Fibroblast of skin of right biceps (primary cell): ENCODE results near the gene PPP2R1B.
A peak's percentile ranks its signal among the peaks of the same experiment; 100 is the strongest.
"Not testable (repeated sequence)": the region's sequence is repeated elsewhere in the genome, so short reads cannot be mapped to it uniquely, and the experiment has no call there.

Experiments
- DNase-seq: peaks from one replicate; pipeline ENCODE4 v3.0.0-alpha.2; 2013

The PPP2R1B gene

DNA sequence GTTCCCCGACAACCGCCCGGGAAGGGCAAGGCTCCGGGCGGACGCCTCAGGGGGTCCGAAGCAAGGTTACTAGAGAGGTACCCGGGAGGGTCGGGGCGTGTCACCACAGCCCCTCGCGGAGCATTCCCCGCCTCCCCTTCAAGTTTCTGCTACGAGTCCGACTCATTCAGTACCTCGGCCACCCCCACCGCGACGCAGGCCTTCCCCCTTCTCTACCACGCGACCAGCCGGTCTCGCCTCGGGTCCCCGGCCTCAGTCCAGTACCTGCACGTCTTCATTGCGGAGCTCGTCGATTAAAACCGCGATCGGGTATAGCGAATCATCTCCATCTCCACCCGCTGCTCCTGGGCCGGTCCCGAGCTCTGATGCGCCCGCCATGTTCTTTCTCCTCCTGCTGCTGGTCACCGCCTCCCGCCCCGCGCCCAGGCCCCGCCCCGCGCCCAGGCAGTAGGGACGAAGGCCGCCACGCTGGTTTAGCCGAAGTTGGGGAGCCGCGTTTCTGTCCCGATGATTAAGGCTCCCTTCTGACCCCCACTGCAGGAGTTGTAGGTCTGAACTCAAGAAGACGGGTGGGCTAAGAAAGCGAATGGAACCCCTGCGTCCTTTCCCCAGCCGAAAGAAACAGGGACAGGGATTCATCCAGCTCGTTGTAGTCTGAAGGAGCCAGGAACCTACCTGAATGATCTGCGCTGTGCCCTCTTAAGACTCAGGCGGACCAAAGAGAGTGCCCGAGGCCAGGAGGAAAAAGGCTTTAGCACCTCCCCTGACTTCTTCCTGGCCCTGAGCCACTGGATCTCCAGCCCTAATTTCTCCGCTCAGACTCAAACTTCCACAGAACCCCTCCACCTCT is at the start of gene PPP2R1B:
Gene PPP2R1B (minus strand): TSS at position 406 of the 850 bp plus-strand sequence. CDS start 28 bp downstream, at position 378.
- peak; percentile 66 for DNase-seq

DNA sequence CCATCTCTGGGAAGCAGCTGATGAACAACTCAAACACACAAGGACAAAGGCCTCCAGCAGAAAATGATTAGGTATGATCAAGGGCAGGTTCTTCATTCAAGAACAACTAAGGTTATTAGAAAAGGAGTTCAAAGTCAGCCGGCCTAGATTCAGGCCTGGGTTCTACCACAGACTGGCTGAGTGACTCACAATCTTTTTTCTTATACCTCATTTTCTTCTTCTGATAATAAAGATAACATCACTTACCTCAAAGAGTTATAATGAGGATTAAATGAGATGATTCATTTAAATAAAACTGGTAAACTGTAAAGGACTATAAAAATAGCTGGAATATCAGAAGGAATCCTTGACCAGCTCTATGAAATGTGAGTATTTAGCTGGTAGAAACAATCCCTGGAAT is 49.3 kb upstream of the PPP2R1B start:
- peak; percentile 35 for DNase-seq

DNA sequence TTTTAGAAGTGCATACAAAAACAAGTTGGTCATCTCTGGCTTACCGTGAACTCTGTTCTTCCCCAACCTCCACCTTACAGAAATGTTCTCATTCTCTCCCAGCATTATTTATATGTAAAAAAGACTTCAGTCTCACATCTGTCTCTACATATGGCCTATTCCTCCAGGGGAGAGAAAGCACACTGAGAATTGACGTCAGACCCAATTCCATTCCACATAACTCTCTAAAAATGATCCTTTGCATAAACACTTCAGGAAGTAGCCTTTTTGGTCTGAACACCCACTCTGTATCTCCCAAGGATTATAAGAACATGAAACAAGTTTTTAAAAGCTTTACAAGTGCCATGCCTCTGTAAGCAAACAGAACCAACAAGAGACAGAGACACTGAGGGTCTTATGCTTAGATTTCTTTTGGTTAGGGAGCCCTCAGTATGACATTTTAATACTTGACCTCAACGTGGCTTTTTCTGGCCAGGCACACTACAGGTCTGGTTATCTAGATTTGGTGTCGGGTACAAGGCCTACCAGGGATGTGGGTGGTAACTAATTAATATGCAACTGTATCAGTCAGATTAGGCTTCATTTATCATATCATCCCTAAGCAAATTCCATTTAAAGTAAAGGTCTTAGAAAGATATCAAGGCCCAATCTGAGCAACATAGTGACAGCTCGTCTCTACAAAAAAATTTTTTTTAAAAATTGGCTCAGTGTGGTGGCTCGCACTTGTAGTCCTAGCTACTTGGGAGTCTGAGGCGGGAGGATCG is 48.5 kb upstream of the PPP2R1B start:
- DNase-seq, result peak; percentile 74

DNA sequence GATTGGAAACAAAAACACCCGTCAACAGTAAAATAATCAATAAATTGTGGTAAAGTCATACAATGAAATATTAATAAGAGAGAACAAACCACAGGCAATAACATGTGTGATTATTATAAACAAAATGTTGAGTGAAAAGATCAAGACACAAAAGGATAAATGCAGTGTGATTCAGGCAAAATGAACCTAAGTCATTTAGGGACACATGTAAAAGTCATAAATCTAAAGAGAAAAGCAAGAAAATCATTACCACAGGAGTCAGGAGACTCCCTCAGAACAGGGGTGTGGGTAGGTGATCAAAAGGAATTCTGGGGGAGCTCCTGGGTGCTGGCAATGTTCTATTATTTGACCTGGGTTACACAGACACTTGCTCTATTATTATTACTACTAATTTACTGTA is 47.9 kb upstream of the PPP2R1B start:
- DNase-seq, result peak; percentile 4

DNA sequence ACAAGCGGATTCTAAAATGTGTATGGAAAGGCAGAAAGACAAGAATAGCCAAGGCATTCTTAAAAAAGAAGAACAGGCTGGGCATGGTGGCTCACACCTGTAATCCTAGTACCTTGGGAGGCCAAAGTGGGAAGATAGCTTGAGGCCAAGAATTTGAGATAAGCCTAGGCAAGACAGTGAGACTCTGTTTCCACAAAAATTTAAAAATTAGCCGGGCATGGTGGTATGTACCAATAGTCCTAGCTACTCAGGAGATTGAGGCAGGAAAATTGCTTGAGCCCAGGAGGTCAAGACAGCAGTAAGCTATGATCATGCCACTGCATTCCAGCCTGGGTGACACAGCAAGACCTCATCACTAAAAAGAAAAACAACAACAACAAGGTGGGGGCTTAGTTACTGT is 46.0 kb upstream of the PPP2R1B start:
- DNase-seq, result no peak

DNA sequence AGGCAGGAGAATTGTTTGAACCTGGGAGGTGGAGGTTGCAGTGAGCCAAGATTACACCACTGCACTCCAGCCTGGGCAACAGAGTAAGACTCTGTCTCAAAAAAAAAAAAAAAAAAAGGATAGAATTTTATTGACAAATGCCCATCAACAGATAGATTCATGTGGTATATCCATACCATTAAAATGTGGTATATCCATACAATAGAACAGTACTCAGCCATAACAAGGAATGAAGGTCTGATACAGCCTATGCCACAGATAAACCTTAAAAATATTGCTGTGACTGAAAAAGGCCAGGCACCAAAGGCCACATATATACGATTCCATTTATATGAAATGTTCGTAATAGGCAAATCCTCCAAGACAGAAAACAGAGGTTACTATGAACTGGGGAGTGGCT is 45.3 kb upstream of the PPP2R1B start:
- DNase-seq, result no peak

DNA sequence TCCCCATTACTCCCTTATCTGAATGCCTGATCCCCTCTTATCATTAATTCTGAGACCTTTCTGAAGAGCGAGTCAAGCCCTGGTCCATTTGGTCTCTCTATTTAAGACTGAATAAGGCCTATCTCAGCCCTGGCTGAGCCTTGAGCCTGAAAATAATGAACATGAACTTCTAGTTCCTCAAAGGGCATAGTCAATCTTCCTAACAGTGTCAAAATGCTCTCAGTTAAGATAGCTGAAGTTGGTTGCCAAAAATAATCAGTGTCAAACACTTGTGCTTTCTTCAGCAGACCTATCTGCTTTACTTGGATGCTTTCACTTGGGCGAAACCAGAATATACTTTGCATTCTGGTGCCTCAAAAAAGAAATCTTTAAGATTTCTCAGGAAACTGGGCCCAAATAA is 42.6 kb upstream of the PPP2R1B start:
- DNase-seq, result no peak

DNA sequence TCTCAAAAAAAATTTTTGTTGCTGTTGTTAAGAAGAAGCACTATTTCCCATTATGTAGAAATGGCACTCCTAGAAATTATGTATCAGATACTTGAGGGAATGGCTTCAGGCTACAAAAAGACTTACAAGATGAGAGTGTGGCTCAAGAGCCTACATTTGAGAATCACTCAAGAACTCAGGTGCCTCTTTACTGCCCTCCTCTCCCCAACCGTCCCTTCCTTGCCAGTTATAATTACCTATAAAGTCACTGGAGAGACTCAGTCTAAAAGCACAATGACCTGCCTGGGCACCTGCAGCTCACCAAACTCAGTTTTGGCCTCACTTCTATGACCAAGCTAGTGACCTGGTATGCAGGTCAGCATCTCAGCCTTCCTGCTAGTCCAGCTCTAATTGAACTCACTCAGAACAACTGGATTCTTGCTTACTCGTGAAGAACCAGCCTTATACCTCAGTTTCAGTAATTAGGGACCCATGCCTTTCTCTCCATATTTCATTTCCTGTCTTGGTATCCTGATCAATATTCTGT is 41.9 kb upstream of the PPP2R1B start:
- DNase-seq, result no peak

DNA sequence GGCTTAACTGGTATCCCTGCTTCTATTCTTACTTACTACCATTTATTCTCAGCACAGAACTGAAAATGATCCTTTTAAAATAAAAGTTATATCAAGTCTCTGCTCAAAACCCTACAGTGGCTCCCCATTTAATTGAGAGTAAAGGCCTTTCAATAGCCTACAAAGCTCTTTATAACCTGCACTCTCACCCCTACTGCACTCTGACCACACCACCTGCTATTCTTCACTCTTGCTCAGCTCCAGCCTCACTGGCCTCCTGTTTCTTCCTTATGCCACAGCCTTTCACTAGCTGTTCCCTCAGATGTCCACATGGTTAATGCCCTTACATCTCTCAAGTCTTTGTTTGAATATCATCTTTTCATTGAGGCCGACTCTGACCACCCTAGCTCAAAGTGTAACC is 40.9 kb upstream of the PPP2R1B start:
- DNase-seq, result no peak

DNA sequence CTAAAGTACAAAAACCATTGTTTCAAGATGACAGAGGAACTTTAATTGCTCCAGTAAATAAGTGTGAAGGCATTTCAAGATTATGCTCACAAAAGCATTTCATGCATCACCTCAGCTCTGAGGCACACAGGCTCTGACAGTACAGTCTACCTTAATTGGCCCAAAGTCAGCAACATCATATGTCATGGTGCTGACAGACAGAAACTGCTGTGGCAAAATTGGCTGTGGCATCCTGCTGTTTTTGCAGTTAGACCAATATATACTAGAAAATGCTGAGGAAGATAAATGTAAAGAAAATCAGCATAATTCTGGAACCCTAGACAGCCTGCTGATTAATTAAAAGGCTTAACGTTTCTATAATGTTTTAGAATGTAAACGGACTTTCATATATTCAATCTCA is 34.9 kb upstream of the PPP2R1B start:
- DNase-seq, result no peak

DNA sequence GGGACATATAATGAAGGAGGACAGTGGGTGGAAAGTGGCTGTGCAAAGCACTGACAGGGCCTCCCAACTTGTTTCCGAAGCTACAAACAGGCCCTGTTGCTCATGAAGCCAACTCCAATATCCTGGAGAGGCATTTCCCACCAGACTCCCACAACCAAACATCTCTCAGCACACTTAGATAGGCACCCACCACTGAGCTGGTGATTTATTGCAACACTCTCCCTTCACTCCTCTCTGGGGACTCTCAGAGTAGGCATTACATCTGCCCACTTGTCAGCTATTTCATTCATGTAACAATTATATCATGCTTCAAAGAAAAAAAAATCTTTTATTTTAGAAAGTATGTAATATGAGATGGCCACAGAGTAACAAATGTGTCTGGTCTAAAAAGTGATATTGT is 32.1 kb upstream of the PPP2R1B start:
- DNase-seq, result no peak

DNA sequence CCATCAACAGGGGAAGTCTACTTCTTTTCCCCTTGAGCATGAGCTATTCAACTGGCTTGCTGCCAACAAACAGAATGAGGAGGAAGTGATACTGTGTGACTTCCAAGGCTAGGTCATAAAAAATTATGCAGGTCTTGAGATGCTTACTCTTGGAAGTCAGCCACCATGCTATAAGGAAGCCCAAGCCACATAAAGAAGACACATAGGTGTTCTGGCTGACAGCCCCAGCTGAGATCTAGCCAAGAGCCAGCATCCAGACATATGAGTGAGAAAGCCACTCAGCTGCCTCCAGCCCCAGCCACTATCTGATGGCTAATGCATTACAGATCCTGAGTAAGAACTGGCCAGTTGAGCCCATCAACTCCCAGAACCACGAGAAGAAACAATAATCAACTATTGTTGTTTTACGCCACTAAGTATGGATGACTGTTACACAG is 31.0 kb upstream of the PPP2R1B start:
- DNase-seq, result peak; percentile 62

DNA sequence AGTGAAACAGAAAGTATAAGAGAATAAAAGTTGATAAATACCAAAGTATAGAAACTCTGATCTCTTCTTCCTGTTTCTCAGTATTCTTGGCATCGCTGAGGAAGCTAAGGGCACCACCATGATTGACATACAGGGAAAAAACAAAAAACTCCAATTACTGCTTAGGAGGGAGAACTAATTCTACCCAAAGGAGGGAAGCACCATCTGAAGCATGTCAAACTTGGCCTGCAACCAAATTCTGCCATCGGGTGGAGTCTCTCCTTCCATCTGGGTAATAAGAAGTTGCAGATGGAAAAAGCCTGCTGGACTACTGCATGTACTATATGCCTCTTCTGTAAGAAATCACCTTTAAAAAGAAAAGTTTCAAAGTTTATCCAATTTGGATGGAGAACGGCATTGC is 30.5 kb upstream of the PPP2R1B start:
- DNase-seq, result no peak

DNA sequence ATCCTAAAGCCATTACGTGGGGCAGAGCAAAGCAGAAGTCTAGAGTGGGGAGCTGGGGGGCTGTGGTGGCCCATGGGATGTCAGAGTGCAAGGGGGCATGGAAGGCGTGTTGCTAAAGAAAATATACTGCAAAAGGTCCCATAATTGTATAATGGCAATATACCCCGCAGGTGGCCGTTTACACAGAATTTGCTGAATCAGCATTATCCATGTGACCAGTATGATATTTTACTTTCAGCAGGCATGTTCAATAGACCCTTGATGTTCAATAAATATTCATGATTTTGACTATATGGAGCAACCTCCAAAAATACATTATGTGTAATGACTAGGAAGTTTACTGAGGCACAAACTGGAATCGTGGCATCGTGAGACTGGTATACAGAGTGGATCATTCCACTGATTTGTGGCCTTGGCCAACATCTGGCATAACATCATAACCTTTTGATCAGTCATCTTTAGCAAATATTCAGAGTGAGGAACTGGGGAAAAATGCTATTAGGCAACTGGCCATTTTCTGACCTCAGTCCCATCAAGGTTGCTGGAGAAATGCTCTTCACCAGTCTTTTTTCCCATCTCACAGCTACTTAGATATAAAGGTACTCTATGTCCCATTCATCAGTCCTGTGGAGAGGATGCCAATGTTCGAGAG is 29.3 kb upstream of the PPP2R1B start:
- peak; percentile 55 for DNase-seq

DNA sequence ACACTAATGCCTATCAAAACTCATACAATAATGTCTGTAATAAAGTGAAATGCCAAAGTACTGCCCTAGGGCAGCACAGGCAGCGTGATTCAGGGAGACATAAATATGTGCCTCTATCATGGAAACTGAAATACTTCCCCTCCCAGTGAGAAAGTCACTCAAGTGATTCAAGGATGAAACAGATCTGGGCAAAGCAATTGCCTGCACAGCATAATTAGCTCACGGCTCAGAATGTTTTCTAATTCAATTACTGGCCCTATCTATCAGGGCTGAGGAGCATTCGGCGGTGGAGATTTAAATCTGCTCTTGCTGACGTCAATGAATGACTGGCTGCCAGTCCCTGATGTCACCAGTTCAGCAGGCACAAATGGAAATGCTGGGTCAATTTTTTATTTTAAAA is 27.7 kb upstream of the PPP2R1B start:
- peak; percentile 48 for DNase-seq

DNA sequence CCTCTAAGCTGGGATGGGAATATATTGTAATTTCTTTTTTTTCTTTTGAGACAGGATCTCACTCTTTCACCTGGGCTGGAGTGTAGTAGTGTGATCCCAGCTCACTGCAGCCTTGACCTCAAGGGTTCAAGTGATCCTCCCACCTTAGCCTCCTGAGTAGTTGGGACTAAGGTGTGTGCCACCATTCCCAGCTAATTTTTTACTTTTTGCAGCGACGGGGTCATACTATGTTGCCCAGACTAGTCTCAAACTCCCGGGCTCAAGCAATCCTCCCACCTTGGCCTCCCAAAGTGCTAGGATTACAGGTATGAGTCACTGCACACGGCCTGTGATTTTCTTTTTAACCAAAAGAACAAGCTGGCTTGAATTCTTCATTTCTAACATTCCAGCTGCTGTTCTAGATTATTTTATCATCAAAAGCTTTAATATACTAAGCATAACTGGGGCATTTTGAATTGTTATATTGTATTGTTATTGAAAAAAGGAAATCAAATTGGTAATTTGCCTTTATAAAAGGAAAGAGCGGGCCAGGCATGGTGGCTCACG is 26.8 kb upstream of the PPP2R1B start:
- DNase-seq, result peak; percentile 16

DNA sequence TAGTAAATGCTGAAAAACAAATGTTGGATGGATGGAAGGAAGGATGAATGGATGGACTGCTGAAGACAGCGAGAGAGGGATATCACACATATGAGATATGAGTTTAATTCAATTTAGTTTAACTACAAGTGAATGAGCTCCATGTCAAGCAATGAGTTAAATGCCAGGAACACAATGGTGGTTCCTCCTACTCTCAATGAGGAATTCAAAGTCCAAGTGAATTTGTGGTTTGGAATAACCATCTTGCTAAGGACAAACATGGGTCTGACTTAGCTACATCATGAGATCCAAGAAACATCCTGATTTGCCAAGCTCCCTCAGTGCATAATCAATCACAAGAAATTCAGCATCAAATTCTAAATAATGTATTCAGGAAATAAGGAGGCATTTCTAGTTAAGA is 26.1 kb upstream of the PPP2R1B start:
- DNase-seq, result no peak

DNA sequence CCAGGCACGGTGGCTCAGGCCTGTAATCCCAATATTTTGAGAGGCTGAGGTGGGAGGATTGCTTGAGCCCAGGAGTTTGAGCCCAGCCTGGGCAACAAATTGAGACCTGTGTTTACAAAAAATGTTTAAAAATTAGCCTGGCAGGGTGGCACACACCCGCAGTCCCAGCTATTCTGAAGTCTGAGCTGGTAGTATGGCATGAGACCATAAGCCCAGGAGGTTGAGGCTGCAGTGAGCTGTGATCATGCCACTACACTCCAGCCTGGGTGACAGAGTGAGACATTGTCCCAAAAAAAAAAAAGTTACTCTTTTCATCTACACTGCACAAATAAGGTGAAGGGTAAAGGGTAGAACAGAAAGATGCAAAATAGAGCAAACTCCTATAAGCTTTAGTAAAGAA is 22.3 kb upstream of the PPP2R1B start:
- DNase-seq, result no peak

DNA sequence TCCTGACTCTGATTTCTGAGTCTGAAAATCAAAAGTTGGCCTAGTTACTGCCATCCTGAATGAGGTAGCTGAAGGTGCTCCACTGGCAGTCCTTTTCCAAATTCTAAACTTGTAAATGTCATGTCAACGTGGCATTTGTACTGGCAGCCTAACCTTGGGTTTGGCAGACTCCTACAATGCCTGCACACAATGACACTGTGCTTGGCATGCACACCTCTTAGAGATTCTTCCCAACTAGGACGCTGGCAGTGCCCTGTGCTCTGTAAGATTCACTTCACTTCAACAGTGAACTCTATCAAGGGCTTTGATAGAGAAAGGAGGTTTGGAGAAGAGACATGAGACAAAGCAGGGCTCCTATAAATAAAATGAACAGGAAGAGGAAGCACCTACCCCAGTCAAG is 21.9 kb upstream of the PPP2R1B start:
- no peak for DNase-seq

DNA sequence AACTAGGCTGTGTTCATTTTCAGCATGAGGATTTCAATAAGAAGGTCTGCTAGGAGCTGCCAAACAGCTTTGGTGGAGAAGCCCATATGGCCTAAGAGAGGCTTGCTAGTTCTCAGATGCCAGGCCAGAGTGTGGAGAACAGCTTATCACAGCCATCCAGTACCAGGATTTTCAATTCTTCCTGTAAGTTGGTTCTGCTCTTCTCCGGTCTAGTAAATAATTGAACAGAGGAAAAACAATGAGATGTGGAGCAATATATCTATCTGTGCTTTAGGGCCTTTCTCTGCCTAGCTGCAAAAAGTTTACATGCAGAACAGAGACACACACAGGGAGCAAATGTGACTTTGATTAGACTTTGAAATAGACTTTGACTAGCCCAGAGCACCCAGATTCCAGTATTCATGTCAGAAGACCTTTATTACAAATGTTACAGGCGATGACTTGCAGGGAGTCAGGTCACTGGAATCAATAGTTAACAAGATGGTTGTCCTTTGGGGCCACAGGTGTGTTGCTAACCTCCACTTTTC is 19.8 kb upstream of the PPP2R1B start:
- no peak for DNase-seq

DNA sequence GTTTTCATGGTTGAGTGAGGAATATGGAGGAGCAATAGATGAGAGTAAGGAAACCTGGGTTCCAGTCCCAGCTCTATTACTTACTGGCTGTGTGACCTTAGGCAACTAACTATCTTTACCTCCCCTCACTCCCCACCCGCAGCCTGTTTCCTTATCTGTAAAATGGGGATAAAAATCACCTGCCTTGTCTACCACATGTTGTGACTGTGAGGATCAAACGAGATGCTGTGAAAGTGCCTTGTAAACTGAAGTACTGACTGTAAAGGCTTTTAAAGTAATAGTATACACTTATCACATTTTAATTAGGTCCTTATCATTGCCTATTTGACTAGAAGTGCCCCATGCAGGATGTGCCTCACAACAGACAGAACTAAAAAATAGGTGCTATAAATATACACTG is 18.9 kb upstream of the PPP2R1B start:
- DNase-seq, result no peak

DNA sequence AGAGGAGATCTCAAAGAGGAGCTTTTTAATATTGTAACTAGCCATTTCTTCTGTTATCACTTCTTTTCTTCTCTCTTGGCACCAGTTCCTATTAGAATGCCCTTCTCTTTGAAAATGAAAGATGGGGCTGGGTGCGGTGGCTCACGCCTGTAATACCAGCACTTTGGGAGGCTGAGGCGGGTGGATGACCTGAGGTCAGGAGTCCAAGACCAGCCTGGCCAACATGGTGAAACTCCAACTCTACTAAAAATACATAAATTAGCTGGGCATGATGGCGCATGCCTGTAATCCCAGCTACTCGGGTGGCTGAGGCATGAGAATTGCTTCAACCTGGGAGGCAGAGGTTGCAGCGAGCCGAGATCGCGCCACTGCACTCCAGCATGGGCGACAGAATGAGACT is 18.1 kb upstream of the PPP2R1B start:
- DNase-seq, result not testable (repeated sequence)
